H1 (cell line): Measurements from ENCODE around the gene CCT5. TPM values are rescaled to one million over a fixed set of nuclear protein-coding genes. Genes with fewer than 3 reads are reported as not detected.

ENCODE experiments used
- ASH2L ChIP-seq: fragments of 200-600, 300-600 bp; sonication (generic); IDR thresholded peaks from one replicate; pipeline ENCODE4 v1.7.1; 2017; ENCODE audit warnings: low read length
- CHD7 ChIP-seq: fragments of 300-600 bp; sonication (generic); IDR thresholded peaks from 2 replicates; pipeline ENCODE4 v1.7.1; 2012; ENCODE audit warnings: low read length, moderate library complexity, mild to moderate bottlenecking, inconsistent platforms; ENCODE audit not compliant: insufficient replicate concordance
- RXRA ChIP-seq: IDR thresholded peaks from 2 replicates; pipeline ENCODE4 v1.6.1; 2011; ENCODE audit warnings: low read depth, mild to moderate bottlenecking, low read length, moderate library complexity; ENCODE audit not compliant: insufficient read depth
- YY1 ChIP-seq: IDR thresholded peaks from 2 replicates; pipeline ENCODE4 v1.6.1; 2011; ENCODE audit warnings: low read depth, mild to moderate bottlenecking, low read length
- polyA plus RNA-seq, 7 experiments: library from polyadenylated mRNA; depleted of rRNA in 3 of 7; stranded (reverse) in 5 of 7; unstranded in 2 of 7; fragments of >200 nt in 5 of 7; fragments of 200-250 nt in 2 of 7; gene quantifications; 1 replicate in 5 of 7; 2 replicates in 1 of 7; 4 replicates in 1 of 7; pipeline versions ENCODE4 v1.2.1 to v1.2.3, GENCODE V29; 2011 to 2013; ENCODE audit warnings: missing spikeins in 2 of 7, mixed read lengths in 2 of 7
- total RNA-seq: library from RNA; stranded (reverse); fragmentation: NEBNext Ultra II Directional; extraction: Animal tissue kit (Norgen Biotek cat#: 25700); gene quantifications from 2 replicates; pipeline ENCODE4 v1.2.1, GENCODE V29; 2021

The CCT5 gene
- total and polyA plus RNA-seq, 2 of the 8 experiments (the other 6 are each of a cell fraction or from before 2014, with no cell fraction given) = 425 to 549 TPM

DNA sequence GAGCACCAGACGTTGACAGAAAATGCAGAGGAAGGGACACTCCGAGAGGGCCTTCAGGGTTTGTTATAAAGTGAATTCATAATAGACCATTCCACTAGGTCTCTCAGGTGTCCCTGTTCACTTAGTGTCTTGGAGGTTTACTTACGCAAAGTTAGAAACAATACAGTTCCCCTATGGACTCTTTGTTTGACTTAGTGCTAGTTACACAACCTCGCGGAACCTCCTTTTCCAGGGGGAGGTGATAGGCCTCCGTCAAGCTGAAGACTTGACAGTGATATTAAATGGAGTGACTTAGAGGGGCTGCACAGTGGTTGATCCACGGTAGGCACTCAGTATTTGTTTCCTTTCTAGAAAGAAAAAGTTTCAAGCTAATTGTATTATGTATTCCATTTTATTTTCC is 1.3 kb downstream of the CCT5 start (continued):
- TF ChIP-seq CHD7 (no peak), YY1 (no peak), ASH2L (no peak), RXRA (no peak)
